ENCODE measurements around the gene RRP1B. TPM values are rescaled to one million over a fixed set of nuclear protein-coding genes. Genes with fewer than 3 reads are reported as not detected.
"Not testable (repeated sequence)": the region's sequence is repeated elsewhere in the genome, so short reads cannot be mapped to it uniquely, and the experiment has no call there.

RRP1B gene
- total RNA-seq, 1 donor from 2014 or later = 45.0 TPM

DNA sequence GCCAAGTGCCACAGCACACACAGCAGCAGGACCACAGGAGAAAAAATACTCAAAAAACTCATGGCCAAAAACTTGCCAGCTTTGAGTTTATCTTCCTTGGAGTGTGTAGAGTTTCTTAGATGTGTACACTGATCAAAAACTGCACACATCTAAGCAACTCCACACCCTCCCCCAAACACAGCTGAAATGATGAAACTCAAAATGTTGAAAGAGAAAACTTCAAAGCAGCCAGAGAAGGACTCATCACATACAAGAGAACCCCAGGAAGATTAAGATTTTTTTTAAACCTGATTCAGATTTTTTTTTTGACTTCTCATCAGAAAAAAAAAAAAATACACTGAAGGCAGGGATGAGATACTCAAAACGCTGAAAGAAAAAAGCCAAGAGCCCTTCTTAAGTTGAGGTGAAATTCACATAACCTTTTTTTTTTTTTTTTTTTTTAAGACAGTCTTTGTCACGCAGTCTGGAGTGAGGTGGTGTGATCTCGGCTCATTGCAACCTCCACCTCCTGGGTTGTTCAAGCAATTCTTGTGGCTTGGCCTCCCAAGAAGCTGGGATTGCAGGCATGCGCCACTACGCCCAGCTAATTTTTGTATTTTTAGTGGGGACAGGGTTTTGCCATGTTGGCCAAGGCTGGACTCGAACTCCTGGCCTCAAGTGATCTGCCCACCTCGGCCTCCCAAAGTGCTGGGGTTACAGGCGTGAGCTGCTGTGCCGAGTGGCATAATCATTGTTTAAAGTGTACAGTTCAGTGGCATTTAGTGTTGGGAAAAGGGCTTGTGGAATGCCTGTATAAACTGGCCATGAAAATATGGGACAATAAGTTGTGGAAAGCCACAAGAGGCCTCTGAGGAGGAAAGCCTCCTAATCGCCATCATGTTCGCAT, 38.6 kb downstream of the RRP1B start:
- no peak for DNase-seq (ENCODE audit: low spot score)

GRCh38 chr21:43699492-43699777, 40.1 kb downstream of the RRP1B start:
- H3K9ac ChIP-seq; H2AFZ ChIP-seq (replicated peaks); H3K4me3 Mint-ChIP-seq; H3K4me3 ChIP-seq; DNase-seq (ENCODE audit: low spot score); H3K9me3 ChIP-seq (ENCODE audit: low read depth); H3K36me3 ChIP-seq; H3K27me3 ChIP-seq; H3K36me3 Mint-ChIP-seq; H3K27ac ChIP-seq; H3K27me3 Mint-ChIP-seq (ENCODE audit: insufficient read depth, low read depth); H4K20me1 ChIP-seq (ENCODE audit: low read depth); H3K9me3 Mint-ChIP-seq; H3K79me2 ChIP-seq (ENCODE audit: low read depth); H3K27ac Mint-ChIP-seq; H3K4me2 ChIP-seq: not testable (repeated sequence)
- Histone ChIP-seq H3K4me1 (peaks cover 15% of the 10 kb centered on the region), H3F3A (ENCODE audit: low read depth) (peaks cover 16% of the 10 kb centered on the region)
- peaks cover 35% of the 10 kb centered on the region for H3K4me1 Mint-ChIP-seq

More for the DNA sequence above, 38.6 kb downstream of the RRP1B start:
- Histone ChIP-seq H3K27me3 (no peaks in the 10 kb centered on the region), H3K36me3 (no peaks in the 10 kb centered on the region), H3F3A (ENCODE audit: low read depth) (peaks cover 7% of the 10 kb centered on the region), H3K4me2 (no peak overlapping the region), H3K27ac (no peak overlapping the region), H4K20me1 (ENCODE audit: low read depth) (no peaks in the 10 kb centered on the region), H3K9ac (peak overlapping the region; percentile 20), H3K4me3 (no peak overlapping the region), H3K4me1 (peaks cover 9% of the 10 kb centered on the region), H3K9me3 (ENCODE audit: low read depth) (no peaks in the 10 kb centered on the region), H3K79me2 (ENCODE audit: low read depth) (no peaks in the 10 kb centered on the region), H2AFZ (replicated peaks) (no peak overlapping the region)
- Mint-ChIP-seq H3K4me1 (peaks cover 28% of the 10 kb centered on the region), H3K27ac (no peak overlapping the region), H3K9me3 (no peaks in the 10 kb centered on the region), H3K4me3 (no peak overlapping the region), H3K36me3 (peaks cover 10% of the 10 kb centered on the region), H3K27me3 (ENCODE audit: insufficient read depth, low read depth) (peaks cover 3% of the 10 kb centered on the region)
- TF ChIP-seq EZH2phosphoT487 (IDR thresholded peaks at IDR 0.05) (no peak), EZH2 (IDR thresholded peaks at IDR 0.05) (no peak)
- TF ChIP-seq, protein P1, sequence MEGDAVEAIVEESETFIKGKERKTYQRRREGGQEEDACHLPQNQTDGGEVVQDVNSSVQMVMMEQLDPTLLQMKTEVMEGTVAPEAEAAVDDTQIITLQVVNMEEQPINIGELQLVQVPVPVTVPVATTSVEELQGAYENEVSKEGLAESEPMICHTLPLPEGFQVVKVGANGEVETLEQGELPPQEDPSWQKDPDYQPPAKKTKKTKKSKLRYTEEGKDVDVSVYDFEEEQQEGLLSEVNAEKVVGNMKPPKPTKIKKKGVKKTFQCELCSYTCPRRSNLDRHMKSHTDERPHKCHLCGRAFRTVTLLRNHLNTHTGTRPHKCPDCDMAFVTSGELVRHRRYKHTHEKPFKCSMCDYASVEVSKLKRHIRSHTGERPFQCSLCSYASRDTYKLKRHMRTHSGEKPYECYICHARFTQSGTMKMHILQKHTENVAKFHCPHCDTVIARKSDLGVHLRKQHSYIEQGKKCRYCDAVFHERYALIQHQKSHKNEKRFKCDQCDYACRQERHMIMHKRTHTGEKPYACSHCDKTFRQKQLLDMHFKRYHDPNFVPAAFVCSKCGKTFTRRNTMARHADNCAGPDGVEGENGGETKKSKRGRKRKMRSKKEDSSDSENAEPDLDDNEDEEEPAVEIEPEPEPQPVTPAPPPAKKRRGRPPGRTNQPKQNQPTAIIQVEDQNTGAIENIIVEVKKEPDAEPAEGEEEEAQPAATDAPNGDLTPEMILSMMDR (IDR thresholded peaks at IDR 0.05) = no peak

DNA sequence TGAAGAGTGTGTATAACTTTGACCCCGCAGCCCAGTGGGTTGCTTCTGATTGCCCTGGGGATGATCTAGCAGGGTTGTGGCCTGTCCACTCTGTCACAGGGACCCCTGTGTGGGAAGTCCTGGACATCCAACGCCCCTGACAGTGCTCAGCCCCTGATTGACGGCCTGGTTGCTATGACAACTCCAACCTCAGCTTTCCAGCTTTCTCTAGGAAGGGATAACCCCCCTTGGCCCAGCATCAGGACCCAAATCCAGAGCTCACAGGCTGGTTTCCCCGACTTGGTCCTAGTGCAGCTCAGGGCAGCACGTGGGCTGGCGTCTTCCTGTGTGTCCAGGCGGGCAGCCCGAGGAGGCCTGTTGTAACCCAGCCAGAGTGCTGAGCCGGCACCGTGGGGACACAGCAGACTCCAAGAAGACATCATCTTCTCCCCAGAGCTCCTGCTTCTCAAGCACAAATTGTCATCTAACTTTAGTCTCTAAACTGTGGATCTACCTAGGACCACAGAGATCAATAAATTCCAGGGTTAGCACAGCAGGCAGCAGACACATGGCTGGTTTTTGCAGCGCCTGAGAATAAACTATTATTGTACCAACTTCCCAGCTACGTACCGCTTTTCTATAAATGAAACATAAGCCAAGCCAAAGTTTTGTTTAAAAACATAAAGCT, 40.7 kb downstream of the RRP1B start:
- Mint-ChIP-seq H3K4me3 (no peak overlapping the region), H3K9me3 (no peaks in the 10 kb centered on the region), H3K27me3 (ENCODE audit: insufficient read depth, low read depth) (peaks cover 7% of the 10 kb centered on the region), H3K36me3 (peaks cover 6% of the 10 kb centered on the region), H3K4me1 (peaks cover 35% of the 10 kb centered on the region), H3K27ac (peak overlapping the region; percentile 42)
- peak; percentile 19 for DNase-seq (ENCODE audit: low spot score)
- Histone ChIP-seq H3K27ac (no peak overlapping the region), H3K79me2 (ENCODE audit: low read depth) (no peaks in the 10 kb centered on the region), H3K9me3 (ENCODE audit: low read depth) (no peaks in the 10 kb centered on the region), H3K4me1 (peaks cover 15% of the 10 kb centered on the region), H3K9ac (no peak overlapping the region), H3F3A (ENCODE audit: low read depth) (peaks cover 16% of the 10 kb centered on the region), H2AFZ (replicated peaks) (no peak overlapping the region), H3K36me3 (no peaks in the 10 kb centered on the region), H3K27me3 (no peaks in the 10 kb centered on the region), H4K20me1 (ENCODE audit: low read depth) (no peaks in the 10 kb centered on the region), H3K4me3 (no peak overlapping the region), H3K4me2 (no peak overlapping the region)
- TF ChIP-seq EZH2phosphoT487 (IDR thresholded peaks at IDR 0.05) = no peak
- TF ChIP-seq, protein P1 (IDR thresholded peaks at IDR 0.05) = no peak
- TF ChIP-seq EZH2 (IDR thresholded peaks at IDR 0.05) = no peak

Data from neural progenitor cell (in vitro differentiated cells).